Activated CD4-positive, alpha-beta T cell treated with anti-CD3 and anti-CD28 coated beads, Interleukin-2, Interleukin-4, amounts not matched to agents 100 ng/mL and 50 ng/mL, durations not matched to agents 16 hours and 8 hours (primary cell): ENCODE data around the gene PCSK4.
A peak's percentile ranks its signal among the peaks of the same experiment; 100 is the strongest.
"Not testable (repeated sequence)": the region's sequence is repeated elsewhere in the genome, so short reads cannot be mapped to it uniquely, and the experiment has no call there.

Source experiments
- DNase-seq: peaks from one replicate; pipeline ENCODE4 v3.0.0-alpha.2; 2020; ENCODE audit warnings: low spot score

PCSK4 gene

GRCh38 chr19:1490311-1491113 is at the start of gene PCSK4:
TSS of gene PCSK4 (minus strand) at chr19:1490350. CDS start at chr19:1490346, 4 bp downstream.
- peak; percentile 99 for DNase-seq

GRCh38 chr19:1539749-1540148 is 49.6 kb upstream of the PCSK4 start:
- not testable (repeated sequence) for DNase-seq

- no peak for DNase-seq
Observed at GRCh38 chr19:1538978-1539377, 48.8 kb upstream of the PCSK4 start.

- DNase-seq: not testable (repeated sequence)
Observed at GRCh38 chr19:1535699-1536098, 45.5 kb upstream of the PCSK4 start.

- no peak for DNase-seq
Observed at GRCh38 chr19:1534972-1535371, 44.8 kb upstream of the PCSK4 start.

- no peak for DNase-seq
Observed at GRCh38 chr19:1533510-1534150, 43.5 kb upstream of the PCSK4 start.

GRCh38 chr19:1532003-1532402 is 41.9 kb upstream of the PCSK4 start:
- DNase-seq: no peak

GRCh38 chr19:1531587-1531986 is 41.4 kb upstream of the PCSK4 start:
- no peak for DNase-seq

GRCh38 chr19:1530856-1531255 is 40.7 kb upstream of the PCSK4 start:
- not testable (repeated sequence) for DNase-seq

GRCh38 chr19:1529430-1529816 is 39.3 kb upstream of the PCSK4 start:
- DNase-seq: no peak

- DNase-seq: no peak
Observed at GRCh38 chr19:1528596-1529429, 38.7 kb upstream of the PCSK4 start.

GRCh38 chr19:1527650-1528309 is 37.6 kb upstream of the PCSK4 start:
- DNase-seq: no peak

GRCh38 chr19:1526979-1527649 is 37.0 kb upstream of the PCSK4 start:
- no peak for DNase-seq

- DNase-seq: no peak
Observed at GRCh38 chr19:1526066-1526778, 36.1 kb upstream of the PCSK4 start.

GRCh38 chr19:1525343-1525742 is 35.2 kb upstream of the PCSK4 start:
- DNase-seq: no peak

- no peak for DNase-seq
Observed at GRCh38 chr19:1524972-1525325, 34.8 kb upstream of the PCSK4 start.

- DNase-seq: no peak
Observed at GRCh38 chr19:1524287-1524971, 34.3 kb upstream of the PCSK4 start.

- DNase-seq: no peak
Observed at GRCh38 chr19:1523412-1524286, 33.5 kb upstream of the PCSK4 start, which contains the start of gene PLK5. TSS of gene PLK5 (plus strand) at chr19:1524077. CDS start at chr19:1526997, 2,920 bp downstream.

- no peak for DNase-seq
Observed at GRCh38 chr19:1522838-1523237, 32.7 kb upstream of the PCSK4 start.
